Measurements from ENCODE around the gene OTULIN.
A peak's percentile ranks its signal among the peaks of the same experiment; 100 is the strongest.

Gene OTULIN

GRCh38 chr5:14696057-14696456, 31.5 kb downstream of the OTULIN start:
- no peak for DNase-seq (ENCODE audit: extremely low read depth in 1 of 2, low read depth in 1 of 2)

- DNase-seq (ENCODE audit: extremely low read depth in 1 of 2, low read depth in 1 of 2): no peak
These were observed 32.3 kb downstream of the OTULIN start for GRCh38 chr5:14696851-14697250.

GRCh38 chr5:14698495-14698894, 34.0 kb downstream of the OTULIN start:
- DNase-seq (ENCODE audit: extremely low read depth in 1 of 2, low read depth in 1 of 2): no peak

DNA sequence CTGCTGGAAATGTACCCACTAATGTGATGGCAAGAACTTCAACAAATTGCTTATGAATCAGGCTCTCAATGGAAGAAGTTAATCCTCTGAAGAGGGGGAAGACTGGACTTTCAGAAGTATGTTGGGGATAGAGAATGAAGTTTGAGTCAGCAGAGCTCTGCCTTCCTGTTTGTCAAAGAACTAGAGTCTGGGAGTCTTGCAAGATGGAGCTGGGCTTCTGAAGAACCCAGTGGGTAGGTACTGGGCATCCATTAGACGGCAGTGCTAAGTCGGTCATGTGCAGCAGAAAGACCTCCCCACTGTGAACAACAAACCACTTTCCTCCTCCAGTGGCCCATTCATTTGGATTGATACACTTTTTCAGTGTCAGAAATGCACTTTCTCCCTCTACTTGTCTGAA, 34.6 kb downstream of the OTULIN start:
- DNase-seq (ENCODE audit: extremely low read depth in 1 of 2, low read depth in 1 of 2): no peak

DNA sequence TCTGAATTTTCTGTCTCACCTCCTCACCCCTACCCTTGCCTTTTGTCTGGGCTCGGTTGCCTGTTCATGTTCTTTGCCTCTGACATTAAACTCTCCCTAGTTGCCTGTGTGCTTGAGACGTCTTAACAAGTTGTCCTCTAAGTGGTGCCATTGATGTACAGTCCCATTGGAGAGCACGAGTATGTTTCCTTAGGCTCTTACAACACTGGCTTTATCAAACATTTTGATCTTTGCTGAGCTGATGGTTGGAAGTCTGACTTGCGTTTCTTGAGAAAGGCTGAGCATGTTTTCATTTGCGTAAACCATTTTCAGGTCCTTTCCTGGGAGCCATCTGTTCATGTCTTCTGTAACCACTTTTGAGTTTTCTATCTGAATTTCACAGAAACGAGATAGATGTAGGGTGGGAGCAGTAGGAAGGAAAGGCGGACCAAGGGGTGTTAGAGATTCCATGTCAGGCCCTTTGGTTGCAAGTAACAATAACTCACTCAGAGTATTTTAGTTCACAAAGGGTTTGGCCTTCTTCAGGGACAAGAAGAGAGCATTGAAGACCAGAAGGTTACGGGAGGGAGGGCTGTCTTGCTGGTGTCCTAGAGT, 35.4 kb downstream of the OTULIN start:
- no peak for DNase-seq (ENCODE audit: extremely low read depth in 1 of 2, low read depth in 1 of 2)

- DNase-seq (ENCODE audit: extremely low read depth in 1 of 2, low read depth in 1 of 2): no peak
These were observed 36.2 kb downstream of the OTULIN start for GRCh38 chr5:14700478-14701436.

DNA sequence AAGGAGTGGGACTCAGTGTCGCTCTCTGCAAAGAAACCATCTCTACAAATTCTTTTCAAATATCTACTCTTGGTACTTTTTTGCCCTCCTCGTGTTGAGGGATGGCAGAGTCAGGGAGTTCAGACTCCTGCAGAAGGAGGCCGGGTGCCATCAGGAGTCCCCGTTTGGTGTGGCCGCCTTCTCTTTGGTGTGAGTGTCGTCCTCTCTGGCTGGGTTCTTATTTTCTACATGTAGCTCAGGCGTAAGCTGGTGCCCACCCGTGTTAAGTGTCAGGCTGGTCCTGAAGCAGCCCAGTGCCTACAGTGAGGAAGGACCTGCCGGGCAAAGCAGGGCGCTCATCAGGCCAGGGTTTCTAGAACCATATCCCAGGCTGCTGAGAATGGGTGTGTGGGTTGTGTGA, 37.0 kb downstream of the OTULIN start:
- no peak for DNase-seq (ENCODE audit: extremely low read depth in 1 of 2, low read depth in 1 of 2)

DNA sequence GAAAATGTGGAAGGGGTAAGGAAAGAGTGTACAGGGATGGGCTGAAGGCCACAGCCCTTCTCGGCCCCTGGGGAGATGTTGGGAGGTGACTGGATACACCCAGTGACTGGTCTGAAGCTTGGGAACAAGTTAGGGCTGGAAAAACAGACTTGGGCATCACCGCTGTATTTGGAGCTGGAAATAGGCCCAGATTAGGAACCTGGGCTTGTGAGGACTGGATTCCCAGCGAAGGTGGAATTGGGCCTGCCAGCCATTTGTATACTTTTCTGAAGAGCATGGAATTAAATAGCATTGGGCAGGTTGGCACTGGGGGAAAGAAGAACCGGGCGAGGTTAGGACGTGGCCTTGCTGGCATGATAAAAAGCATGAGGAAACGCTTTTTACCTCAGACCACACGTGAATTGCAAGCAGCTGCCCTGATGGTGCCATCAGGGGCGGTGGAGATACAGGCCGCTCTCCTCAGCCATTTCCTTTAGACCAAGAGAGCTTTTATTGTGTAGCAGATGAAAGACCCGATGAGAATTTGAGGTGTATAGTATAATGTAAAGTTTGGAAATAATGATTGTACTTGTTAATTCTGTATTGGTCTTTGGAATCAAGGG, 37.8 kb downstream of the OTULIN start:
- no peak for DNase-seq (ENCODE audit: extremely low read depth in 1 of 2, low read depth in 1 of 2)

DNA sequence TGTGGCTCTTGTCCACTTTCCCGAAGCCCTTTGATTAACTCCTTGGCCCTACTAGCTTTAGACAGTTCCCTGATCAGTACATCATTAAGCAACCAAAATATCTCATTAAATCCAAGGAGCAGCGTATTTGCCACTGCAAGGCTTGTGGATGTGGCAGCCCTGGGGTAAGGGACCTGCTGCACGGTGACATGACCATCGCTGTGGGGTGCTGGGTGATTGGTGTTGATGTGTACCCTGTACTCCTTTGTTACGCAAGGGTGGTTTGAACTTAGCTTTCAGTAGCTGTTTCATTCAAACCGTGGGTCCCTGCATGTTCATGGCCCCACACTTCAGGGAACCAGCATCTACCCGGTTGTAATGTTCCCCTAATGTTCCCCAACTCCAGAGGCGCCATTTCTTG, 41.0 kb downstream of the OTULIN start:
- DNase-seq (ENCODE audit: extremely low read depth in 1 of 2, low read depth in 1 of 2): no peak

DNA sequence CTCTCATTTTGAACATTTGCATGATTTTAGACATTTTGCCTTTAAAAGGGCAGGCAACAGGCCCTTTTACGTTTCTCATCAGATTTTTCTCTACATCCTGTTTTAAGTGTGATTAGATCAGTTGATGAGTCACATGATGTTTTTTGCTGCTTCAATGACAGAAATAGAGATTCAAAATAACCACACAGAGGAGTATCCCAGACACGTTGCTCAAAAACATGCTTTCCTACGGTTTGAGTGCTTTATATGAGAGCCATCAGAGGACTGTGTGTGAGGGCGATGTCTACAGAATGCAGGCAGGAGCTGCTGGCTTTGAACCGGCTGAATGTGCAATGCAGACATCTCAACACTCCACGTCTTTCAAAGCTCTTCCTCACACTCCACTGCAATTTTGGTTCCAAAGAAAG, 42.1 kb downstream of the OTULIN start:
- DNase-seq (ENCODE audit: extremely low read depth in 1 of 2, low read depth in 1 of 2): peak in 1 of 2 donors; percentile 14

DNA sequence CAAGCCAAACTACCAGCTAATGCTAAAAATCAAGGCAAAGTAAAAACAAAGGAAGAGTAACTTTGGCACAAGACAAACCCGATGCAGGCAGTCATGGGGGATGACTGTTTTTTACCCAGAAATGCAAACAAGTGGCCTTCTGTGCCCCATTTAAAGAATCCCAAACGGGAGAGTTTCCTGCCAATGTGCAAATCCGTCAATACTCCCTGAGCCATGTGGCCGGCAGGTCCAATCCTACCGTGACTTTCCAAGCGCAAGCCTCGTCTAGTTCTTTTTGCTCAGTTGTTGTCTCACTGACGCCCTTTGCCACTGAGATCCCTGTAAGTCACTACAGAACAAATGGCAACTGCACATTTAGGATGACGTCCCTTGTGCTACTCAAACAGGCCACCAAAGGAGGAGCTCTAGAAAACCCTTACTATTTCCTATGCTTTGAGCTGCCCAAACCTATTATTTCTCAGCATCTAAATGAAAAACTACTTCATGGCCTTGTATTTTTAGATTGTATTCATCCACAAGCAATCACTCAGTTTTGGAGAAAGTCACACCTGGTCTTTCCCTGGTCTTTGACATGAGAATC, 43.4 kb downstream of the OTULIN start:
- no peak for DNase-seq (ENCODE audit: extremely low read depth in 1 of 2, low read depth in 1 of 2)

- no peak for DNase-seq (ENCODE audit: extremely low read depth in 1 of 2, low read depth in 1 of 2)
These were observed 44.0 kb downstream of the OTULIN start for GRCh38 chr5:14708551-14708950.

- DNase-seq (ENCODE audit: extremely low read depth in 1 of 2, low read depth in 1 of 2): no peak
These were observed 45.9 kb downstream of the OTULIN start for GRCh38 chr5:14710313-14710994.

DNA sequence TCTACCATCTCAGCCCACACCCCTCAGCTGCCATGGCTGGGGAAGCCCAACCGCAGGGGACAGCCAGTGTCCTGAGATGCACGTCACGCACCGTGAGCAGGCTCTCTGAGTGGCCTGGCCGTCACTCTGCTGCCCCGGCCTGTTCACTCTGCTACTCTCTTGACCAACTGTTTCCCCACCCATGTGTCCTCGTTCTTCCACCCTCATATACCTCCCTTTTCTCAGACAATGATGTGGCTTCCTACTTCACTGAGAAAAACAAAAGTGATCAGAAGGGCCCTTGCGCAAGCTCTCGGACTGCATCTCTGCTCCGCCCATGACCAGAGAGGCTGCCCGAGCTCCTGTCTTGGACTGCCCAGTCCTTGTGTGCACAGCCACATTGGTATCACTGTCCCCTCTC, 47.6 kb downstream of the OTULIN start:
- DNase-seq (ENCODE audit: extremely low read depth in 1 of 2, low read depth in 1 of 2): no peak

DNA sequence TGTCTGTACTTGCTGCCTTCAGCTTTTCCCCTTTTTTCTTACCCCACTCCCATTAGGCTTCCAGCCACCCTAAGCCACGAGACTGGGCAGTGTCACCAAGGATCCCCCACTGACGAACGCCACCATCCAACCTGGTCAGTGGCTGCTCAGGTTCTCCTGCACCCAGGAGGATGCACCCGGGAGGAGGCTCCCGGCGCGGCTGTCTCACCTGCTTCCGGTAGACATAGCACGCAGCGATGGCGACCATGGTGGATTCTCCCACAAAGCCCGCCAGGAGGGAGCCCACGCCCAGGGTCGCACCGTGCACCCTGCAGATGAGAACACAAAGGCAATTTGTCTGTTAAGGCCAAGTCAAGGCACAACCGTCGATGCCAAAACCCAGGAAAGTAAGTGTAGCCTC, 48.1 kb downstream of the OTULIN start:
- DNase-seq (ENCODE audit: extremely low read depth in 1 of 2, low read depth in 1 of 2): no peak

DNA sequence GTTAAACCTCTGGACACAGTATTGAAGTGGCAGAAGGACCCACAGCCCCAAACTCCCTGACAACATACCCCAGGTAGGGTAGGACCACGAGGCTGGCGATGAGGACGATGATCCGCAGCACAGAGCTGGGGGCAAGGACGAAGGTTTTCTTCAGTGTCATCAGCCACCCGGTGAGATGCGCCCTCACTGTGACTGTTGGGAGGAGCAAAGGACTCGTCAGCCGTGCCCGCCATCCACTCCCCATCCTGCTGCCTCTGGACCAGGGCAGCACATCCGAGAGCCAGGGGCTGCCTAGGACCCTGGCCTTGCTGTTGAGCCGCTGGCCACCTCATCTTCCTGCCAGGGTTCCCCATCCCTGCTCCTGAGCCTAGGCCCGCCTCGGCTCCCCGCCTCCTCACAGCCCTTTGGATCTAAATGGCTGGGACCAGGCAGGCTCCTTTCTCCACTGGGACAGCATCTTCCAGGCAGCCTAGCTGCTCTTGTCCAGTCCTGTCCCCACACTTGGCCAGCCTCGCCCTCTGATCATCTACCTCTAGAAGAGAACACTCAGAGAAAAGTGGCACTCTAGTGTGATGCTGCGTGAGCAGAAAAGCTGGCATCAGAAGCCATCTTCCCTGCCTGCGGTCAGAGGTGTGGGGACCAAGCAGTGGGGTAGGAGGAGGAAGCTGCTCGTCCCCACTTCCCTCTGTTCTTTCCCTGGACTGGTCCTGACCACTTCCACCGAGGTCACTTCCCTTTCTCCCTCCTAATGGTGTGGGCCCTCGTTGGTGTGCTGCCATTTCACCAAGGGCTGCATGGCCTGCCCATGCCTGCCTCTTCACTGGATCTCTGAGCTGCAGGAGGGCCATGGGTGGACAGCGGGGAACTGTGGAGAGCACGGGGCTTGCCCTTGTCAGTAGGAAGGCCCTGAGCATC, 49.2 kb downstream of the OTULIN start:
- DNase-seq (ENCODE audit: extremely low read depth in 1 of 2, low read depth in 1 of 2): no peak

DNA sequence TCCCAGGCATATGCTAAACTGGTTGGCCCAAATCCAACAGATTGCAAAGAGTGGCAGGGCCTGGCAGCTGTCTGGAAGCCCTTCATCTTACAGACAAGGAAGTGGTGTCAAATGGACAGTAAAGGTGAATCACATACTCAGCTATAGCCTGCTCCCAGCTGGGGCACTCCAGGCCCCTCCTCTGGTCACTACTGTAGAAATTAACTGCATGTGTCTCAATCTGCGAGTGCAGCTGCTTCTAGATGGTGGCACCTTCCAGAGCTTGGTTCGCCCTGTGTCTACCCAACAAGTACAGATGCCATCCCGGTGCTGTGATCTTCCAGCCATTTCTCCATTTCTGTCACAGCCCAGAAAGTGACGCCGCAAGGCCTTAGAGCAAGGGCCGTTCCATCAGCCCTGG, 50.2 kb downstream of the OTULIN start:
- DNase-seq (ENCODE audit: extremely low read depth in 1 of 2, low read depth in 1 of 2): no peak

DNA sequence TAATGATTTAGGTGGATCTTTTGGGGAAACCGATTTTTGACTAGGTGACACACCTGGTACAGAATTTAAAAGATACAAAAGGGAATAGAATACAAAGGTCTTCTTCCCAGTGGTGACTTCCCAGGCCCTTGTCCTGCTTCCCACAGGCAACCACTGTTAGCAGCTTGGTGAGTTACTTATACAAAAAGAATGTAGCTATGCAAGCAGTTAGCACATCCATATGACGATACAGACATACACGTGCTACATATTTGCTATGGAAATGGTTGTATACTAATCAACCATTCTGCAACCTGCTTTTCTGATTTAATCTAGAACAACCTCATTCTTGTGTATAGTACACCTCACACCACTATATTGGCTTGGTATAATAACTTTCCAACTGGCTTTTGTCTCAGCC, 51.0 kb downstream of the OTULIN start:
- no peak for DNase-seq (ENCODE audit: extremely low read depth in 1 of 2, low read depth in 1 of 2)

- no peak for DNase-seq (ENCODE audit: extremely low read depth in 1 of 2, low read depth in 1 of 2)
These were observed 52.5 kb downstream of the OTULIN start for GRCh38 chr5:14716755-14717752.

All from activated CD8-positive, alpha-beta memory T cell treated with anti-CD3 and anti-CD28 coated beads for 1 hour (primary cell).